ENCODE results near the gene ADGRB2.

ADGRB2 gene

GRCh38 chr1:31746687-31747086, 17.5 kb downstream of the ADGRB2 start:
- no peak for TF ChIP-seq ZNF274 (IDR thresholded peaks at IDR 0.05; ENCODE audit: low read depth, low read length)
- no peak overlapping the region for H3K4me3 ChIP-seq (ENCODE audit: low read length)

GRCh38 chr1:31745946-31746670, 18.0 kb downstream of the ADGRB2 start:
- no peak for TF ChIP-seq ZNF274 (IDR thresholded peaks at IDR 0.05; ENCODE audit: low read depth, low read length)
- no peak overlapping the region for H3K4me3 ChIP-seq (ENCODE audit: low read length)

GRCh38 chr1:31745096-31745945, 18.8 kb downstream of the ADGRB2 start:
- no peak for TF ChIP-seq ZNF274 (IDR thresholded peaks at IDR 0.05; ENCODE audit: low read depth, low read length)
- no peak overlapping the region for H3K4me3 ChIP-seq (ENCODE audit: low read length)

DNA sequence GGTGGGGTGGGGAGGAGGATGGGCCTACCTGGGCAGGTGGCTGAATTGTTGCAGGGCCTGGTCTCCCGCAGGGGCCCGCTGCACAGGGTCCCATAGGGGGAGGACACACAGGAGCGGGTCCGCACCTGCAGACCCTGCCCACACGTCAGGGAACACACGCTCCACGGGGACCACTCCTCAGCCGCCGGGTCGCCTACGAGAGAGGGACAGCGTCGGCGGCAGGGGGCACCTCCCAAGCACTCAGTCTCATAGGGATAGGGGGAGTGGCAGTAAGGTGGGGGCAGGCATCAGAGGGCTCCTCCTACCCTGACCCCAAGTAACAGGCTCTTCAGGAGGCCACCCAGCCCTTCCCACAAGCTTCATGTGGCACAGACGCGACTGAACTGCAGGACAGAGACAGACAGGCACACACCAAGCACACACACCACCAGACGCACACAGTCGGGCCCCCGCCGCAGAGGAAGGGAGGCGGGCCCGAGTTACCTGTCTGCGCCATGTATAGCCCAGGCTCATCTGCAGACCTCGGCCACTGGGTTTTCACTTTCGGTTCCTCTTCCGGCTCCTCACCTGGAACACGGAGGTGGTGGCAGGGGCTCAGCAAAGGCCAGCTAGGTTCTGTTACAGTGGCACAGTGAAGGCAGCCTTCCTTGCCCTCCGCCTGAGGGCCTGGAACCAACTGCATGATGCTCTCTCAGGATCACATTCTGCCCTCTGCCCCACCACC, 19.8 kb downstream of the ADGRB2 start:
- no peak for TF ChIP-seq ZNF274 (IDR thresholded peaks at IDR 0.05; ENCODE audit: low read depth, low read length)
- no peak overlapping the region for H3K4me3 ChIP-seq (ENCODE audit: low read length)

GRCh38 chr1:31742462-31743212, 21.5 kb downstream of the ADGRB2 start:
- H3K4me3 ChIP-seq (ENCODE audit: low read length) = no peak overlapping the region
- TF ChIP-seq ZNF274 (IDR thresholded peaks at IDR 0.05; ENCODE audit: low read depth, low read length) = no peak

DNA sequence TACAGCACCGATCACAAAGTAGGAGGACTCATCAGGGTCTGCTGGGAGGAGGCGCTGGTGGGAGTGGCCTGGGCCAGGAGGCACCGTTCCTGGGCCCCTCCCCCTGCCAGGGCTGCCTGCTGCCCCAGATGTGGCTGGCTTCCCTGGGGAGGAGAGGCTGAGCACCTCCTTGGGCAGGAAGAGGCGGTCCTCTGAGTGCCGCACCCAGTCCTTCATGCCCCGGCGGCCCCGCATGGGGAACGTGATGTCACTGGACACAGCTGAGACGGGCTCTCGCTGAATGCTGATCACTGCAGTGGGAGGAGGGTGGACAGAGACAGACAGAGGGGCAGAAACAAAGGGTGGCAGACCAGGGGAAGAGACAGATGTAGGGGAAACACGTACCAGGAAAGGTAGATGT, 24.8 kb downstream of the ADGRB2 start:
- no peak for TF ChIP-seq ZNF274 (IDR thresholded peaks at IDR 0.05; ENCODE audit: low read depth, low read length)
- H3K4me3 ChIP-seq (ENCODE audit: low read length) = no peak overlapping the region

DNA sequence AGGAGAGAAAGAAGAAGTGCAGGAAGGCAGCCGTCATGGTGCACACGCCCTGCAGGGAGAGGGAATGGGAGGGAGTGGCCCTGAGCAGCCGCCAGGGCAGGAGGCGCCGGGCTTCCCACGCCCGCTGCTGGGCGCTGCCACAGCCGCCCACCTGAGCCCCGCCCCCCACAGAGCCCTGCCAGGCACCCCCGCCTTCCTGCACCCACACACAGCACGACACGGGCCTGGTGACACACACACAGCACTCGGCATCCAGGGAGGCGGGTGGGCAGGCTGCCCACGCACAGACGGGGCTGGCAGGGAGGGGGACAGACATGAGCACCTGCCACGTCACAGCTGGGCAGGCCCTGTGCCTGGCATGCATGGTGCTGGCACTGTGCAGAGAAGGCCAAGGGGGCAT, 27.5 kb downstream of the ADGRB2 start:
- no peak overlapping the region for H3K4me3 ChIP-seq (ENCODE audit: low read length)
- TF ChIP-seq ZNF274 (IDR thresholded peaks at IDR 0.05; ENCODE audit: low read depth, low read length) = no peak

DNA sequence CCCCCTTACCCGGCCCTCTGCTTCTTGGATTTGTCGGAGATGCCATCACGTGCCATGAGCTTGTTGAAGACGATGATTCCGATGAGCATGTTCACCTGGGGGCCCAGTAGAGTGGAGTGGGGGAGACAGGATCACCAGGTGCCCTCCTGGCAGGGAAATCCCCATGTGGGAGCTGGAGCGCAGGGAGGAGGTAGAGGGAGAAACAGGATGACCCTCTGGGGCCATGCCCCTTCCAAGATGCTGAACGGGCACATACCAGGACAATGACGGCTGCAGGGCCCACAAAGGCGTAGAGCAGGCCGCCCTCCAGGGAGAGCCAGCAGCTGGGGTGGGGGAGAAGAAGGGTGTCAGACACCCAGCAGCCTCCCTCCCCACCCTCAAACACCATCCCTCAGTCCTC, 28.6 kb downstream of the ADGRB2 start:
- no peak for TF ChIP-seq ZNF274 (IDR thresholded peaks at IDR 0.05; ENCODE audit: low read depth, low read length)
- no peak overlapping the region for H3K4me3 ChIP-seq (ENCODE audit: low read length)

GRCh38 chr1:31734582-31735107, 29.5 kb downstream of the ADGRB2 start:
- TF ChIP-seq ZNF274 (IDR thresholded peaks at IDR 0.05; ENCODE audit: low read depth, low read length) = no peak

GRCh38 chr1:31733389-31734219, 30.5 kb downstream of the ADGRB2 start:
- no peak overlapping the region for H3K4me3 ChIP-seq (ENCODE audit: low read length)
- no peak for TF ChIP-seq ZNF274 (IDR thresholded peaks at IDR 0.05; ENCODE audit: low read depth, low read length)

More at GRCh38 chr1:31734582-31735107, 29.5 kb downstream of the ADGRB2 start:
- no peak overlapping the region for H3K4me3 ChIP-seq (ENCODE audit: low read length)

DNA sequence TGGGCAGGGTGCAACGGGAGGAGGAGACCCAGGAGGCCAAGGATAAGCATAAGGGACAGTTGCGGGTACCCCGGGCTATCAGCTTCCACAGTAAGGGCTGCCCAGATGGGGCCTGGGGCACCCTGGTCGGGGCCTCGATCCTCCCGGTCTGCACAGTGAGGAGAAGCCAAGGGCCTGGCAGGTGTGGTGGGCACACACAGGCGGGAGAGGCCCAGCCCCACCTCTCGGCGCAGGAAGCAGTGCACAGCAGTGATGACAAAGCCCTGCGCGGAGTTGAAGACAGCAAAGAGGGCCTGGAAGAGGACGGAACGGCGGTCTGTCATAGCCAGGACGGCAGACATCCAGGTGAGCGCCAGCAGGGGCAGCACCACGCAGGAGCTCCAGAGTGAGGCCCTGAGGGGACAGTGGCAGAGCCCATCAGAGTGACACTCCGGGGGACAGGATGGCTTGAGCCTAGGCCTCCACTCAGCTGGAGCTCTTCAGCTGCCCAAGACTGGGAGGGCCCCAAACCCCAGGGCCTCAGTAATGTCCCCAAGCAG, 31.3 kb downstream of the ADGRB2 start:
- no peak overlapping the region for H3K4me3 ChIP-seq (ENCODE audit: low read length)
- no peak for TF ChIP-seq ZNF274 (IDR thresholded peaks at IDR 0.05; ENCODE audit: low read depth, low read length)

- no peak overlapping the region for H3K4me3 ChIP-seq (ENCODE audit: low read length)
- TF ChIP-seq ZNF274 (IDR thresholded peaks at IDR 0.05; ENCODE audit: low read depth, low read length) = no peak
These were observed 31.8 kb downstream of the ADGRB2 start for GRCh38 chr1:31732343-31732742.
